Panc1 (cell line): ENCODE measurements around the gene CES4A. TPM values are rescaled to one million over a fixed set of nuclear protein-coding genes. Genes with fewer than 3 reads are reported as not detected.

Experiments
- ATAC-seq: fragments of 200-7000 bp; cut with Tn5 transposase; 2 replicates; pipeline ENCODE4 v1.9.1; 2020; ENCODE audit warnings: mild to moderate bottlenecking, moderate library complexity
- BruUV-seq: library from RNA; stranded (reverse); fragments of 400-500 nt; replicated peaks from 2 replicates; lab custom pipeline; 2021; lab: Mats Ljungman, UMichigan
- CTCF ChIA-PET: fragments of 300-600 bp; sonication (Branson Sonifier 250); formaldehyde crosslinking; loops from one replicate; lab custom pipeline; 2022; ENCODE audit warnings: antibody characterized with exemption; lab: Charles Lee
- POLR2A ChIA-PET: fragments of 300-600 bp; sonication (Branson Sonifier 250); formaldehyde crosslinking; loops from one replicate; lab custom pipeline; 2022; ENCODE audit warnings: antibody characterized with exemption; lab: Charles Lee
- DNase-seq: peaks from one replicate; pipeline ENCODE4 v3.0.0-alpha.2; 2010; ENCODE audit warnings: low read depth, low spot score
- H3K27ac ChIP-seq: 2 replicates; pipeline ENCODE4 v1.5.1; 2011; ENCODE audit warnings: mild to moderate bottlenecking, low read length, inconsistent platforms
- H3K27me3 ChIP-seq: fragments of 200-500 bp; sonication (Bioruptor generic); 2 replicates; pipeline ENCODE4 v1.6.0; 2014; ENCODE audit warnings: low read length, inconsistent platforms; ENCODE audit not compliant: control insufficient read depth, insufficient read depth
- H3K36me3 ChIP-seq: fragments of 200-500 bp; sonication (Bioruptor generic); 2 replicates; pipeline ENCODE4 v1.5.1; 2014; ENCODE audit warnings: inconsistent platforms, mild to moderate bottlenecking, low read length, moderate library complexity; ENCODE audit not compliant: control insufficient read depth, insufficient read depth
- H3K4me1 ChIP-seq: 2 replicates; pipeline ENCODE4 v1.5.1; 2011; ENCODE audit warnings: inconsistent platforms, mild to moderate bottlenecking, low read length, moderate library complexity; ENCODE audit not compliant: control insufficient read depth, insufficient read depth
- H3K4me3 ChIP-seq, 2 experiments: 2 replicates each; pipeline ENCODE4 v1.5.1; 2011 to 2012; ENCODE audit warnings: low read depth in 2 of 2, low read length in 2 of 2, mild to moderate bottlenecking in 2 of 2, inconsistent platforms in 1 of 2, moderate library complexity in 1 of 2
- H3K9me3 ChIP-seq: fragments of 200-500 bp; sonication (Bioruptor generic); 2 replicates; pipeline ENCODE4 v1.5.1; 2014; ENCODE audit warnings: low read depth, mild to moderate bottlenecking, inconsistent platforms, low read length, moderate library complexity; ENCODE audit not compliant: control insufficient read depth, insufficient read depth
- POLR2AphosphoS5 ChIP-seq: IDR thresholded peaks from 2 replicates; pipeline ENCODE4 v1.6.1; 2012; ENCODE audit warnings: mild to moderate bottlenecking, low read depth, low read length, moderate library complexity
- SIN3A ChIP-seq: IDR thresholded peaks from 2 replicates; pipeline ENCODE4 v1.6.1; 2012; ENCODE audit warnings: low read depth, mild to moderate bottlenecking, low read length, moderate library complexity, borderline replicate concordance; ENCODE audit not compliant: insufficient read depth
- TCF7L2 ChIP-seq: IDR thresholded peaks from 2 replicates; pipeline ENCODE4 v1.6.1; 2011; ENCODE audit warnings: mild to moderate bottlenecking, low read depth, low read length, inconsistent platforms
- in situ Hi-C: cut with HindIII; loops from 2 replicates; pipeline ENCODE4 v1.10.0; 2016; ENCODE audit warnings: low sequenced_read_pairs, low pct_unique_long_range_greater_than_20kb
- intact Hi-C: fragments of 100-400 bp; cut with micrococcal nuclease; formaldehyde crosslinking; loops from one replicate; pipeline ENCODE4 v1.10.0; 2022; ENCODE audit not compliant: unreplicated experiment
- total RNA-seq: library from RNA; stranded (reverse); gene quantifications from one replicate; pipeline ENCODE4 v1.2.1, GENCODE V29; 2021; ENCODE audit not compliant: unreplicated experiment
- TF ChIP-seq, protein P1 (sequence below): fragments of 450-650 bp; IDR thresholded peaks from 2 replicates; pipeline ENCODE4 v1.5.1; 2017; ENCODE audit warnings: mild to moderate bottlenecking
- TF ChIP-seq, protein P2 (sequence below), 2 experiments: IDR thresholded peaks; 2 replicates each; pipeline ENCODE4 v1.6.1; 2011 to 2012; ENCODE audit warnings: low read depth in 2 of 2, control low read depth in 1 of 2, low read length in 1 of 2, mild to moderate bottlenecking in 1 of 2, moderate library complexity in 1 of 2; ENCODE audit not compliant: insufficient read depth in 1 of 2

The CES4A gene
- total RNA-seq, 1 experiment from 2014 or later: 6.1 TPM

DNA sequence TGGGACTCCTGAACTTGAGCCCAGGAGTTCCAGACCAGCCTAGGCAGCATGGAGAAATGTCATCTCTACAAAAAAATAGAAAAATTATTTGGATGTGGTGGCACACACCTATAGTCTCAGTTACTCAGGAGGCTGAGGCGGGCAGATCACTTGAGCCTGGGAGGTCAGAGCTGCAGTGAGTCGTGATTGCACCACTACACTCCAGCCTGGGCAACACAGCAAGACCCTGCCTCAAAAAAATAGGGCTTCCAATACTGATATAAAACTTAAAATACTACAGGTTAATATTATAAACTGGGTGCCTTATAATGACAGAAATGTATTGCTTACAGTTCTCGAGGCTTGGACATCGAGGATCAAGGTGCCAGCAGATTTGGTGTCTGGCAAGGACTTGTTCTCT is 42.5 kb upstream of the CES4A start:
- no peak for ATAC-seq
- BruUV-seq: no TSS peak
- CTCF ChIA-PET: interaction anchor here (0.7 kb wide), 1 partner anchor 17 kb away, joined by 5 read pairs; no protein-coding TSS in a partner anchor

DNA sequence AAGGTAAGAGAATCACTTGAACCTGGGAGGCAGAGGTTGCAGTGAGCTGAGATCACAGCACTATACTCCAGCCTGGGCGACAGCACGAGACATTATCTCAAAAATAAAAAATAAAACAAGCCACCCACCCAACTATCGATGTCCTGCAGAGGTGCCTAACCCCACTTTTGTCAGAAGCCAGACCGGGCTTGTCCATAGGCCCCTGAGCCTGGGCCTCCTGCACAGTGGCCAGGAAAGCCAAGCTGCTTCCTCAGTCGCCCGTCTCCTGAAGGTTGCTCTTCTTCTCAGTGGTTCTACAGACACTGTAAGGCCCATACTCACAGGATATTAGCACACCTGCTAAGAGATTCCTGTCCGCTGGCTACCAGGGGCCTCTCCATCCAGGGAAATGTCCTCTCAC is 41.8 kb upstream of the CES4A start:
- no peak for DNase-seq
- Histone ChIP-seq H3K4me1 (no peaks in the 10 kb centered on the region), H3K36me3 (no peaks in the 10 kb centered on the region), H3K27ac (no peak overlapping the region), H3K4me3 (no peak overlapping the region), H3K9me3 (no peaks in the 10 kb centered on the region), H3K27me3 (no peaks in the 10 kb centered on the region)
- in situ Hi-C loops (no loop called here), intact Hi-C loops (loop anchor here (5.0 kb wide), 1 partner anchor 49 kb away; no protein-coding TSS in a partner anchor)
- TF ChIP-seq SIN3A: no peak
- TF ChIP-seq POLR2AphosphoS5: no peak
- TF ChIP-seq, protein P1, sequence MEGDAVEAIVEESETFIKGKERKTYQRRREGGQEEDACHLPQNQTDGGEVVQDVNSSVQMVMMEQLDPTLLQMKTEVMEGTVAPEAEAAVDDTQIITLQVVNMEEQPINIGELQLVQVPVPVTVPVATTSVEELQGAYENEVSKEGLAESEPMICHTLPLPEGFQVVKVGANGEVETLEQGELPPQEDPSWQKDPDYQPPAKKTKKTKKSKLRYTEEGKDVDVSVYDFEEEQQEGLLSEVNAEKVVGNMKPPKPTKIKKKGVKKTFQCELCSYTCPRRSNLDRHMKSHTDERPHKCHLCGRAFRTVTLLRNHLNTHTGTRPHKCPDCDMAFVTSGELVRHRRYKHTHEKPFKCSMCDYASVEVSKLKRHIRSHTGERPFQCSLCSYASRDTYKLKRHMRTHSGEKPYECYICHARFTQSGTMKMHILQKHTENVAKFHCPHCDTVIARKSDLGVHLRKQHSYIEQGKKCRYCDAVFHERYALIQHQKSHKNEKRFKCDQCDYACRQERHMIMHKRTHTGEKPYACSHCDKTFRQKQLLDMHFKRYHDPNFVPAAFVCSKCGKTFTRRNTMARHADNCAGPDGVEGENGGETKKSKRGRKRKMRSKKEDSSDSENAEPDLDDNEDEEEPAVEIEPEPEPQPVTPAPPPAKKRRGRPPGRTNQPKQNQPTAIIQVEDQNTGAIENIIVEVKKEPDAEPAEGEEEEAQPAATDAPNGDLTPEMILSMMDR: no peak
- TF ChIP-seq, protein P2, sequence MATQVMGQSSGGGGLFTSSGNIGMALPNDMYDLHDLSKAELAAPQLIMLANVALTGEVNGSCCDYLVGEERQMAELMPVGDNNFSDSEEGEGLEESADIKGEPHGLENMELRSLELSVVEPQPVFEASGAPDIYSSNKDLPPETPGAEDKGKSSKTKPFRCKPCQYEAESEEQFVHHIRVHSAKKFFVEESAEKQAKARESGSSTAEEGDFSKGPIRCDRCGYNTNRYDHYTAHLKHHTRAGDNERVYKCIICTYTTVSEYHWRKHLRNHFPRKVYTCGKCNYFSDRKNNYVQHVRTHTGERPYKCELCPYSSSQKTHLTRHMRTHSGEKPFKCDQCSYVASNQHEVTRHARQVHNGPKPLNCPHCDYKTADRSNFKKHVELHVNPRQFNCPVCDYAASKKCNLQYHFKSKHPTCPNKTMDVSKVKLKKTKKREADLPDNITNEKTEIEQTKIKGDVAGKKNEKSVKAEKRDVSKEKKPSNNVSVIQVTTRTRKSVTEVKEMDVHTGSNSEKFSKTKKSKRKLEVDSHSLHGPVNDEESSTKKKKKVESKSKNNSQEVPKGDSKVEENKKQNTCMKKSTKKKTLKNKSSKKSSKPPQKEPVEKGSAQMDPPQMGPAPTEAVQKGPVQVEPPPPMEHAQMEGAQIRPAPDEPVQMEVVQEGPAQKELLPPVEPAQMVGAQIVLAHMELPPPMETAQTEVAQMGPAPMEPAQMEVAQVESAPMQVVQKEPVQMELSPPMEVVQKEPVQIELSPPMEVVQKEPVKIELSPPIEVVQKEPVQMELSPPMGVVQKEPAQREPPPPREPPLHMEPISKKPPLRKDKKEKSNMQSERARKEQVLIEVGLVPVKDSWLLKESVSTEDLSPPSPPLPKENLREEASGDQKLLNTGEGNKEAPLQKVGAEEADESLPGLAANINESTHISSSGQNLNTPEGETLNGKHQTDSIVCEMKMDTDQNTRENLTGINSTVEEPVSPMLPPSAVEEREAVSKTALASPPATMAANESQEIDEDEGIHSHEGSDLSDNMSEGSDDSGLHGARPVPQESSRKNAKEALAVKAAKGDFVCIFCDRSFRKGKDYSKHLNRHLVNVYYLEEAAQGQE (IDR thresholded peaks at IDR 0.05; ENCODE audit: insufficient read depth in 1 of 2, low read depth in 2 of 2, low read length in 1 of 2): no peak
- no peak for TF ChIP-seq TCF7L2
- no TSS peak for BruUV-seq
- ChIA-PET POLR2A (no interaction called here), CTCF (interaction anchor here (0.7 kb wide), 1 partner anchor 18 kb away, joined by 5 read pairs; no protein-coding TSS in a partner anchor)
- ATAC-seq: peak; percentile 29; the same call in 1 of the 2 replicates

More for the DNA sequence above, 42.5 kb upstream of the CES4A start:
- H3K4me3 ChIP-seq: no peak overlapping the region
- H3K36me3 ChIP-seq: no peaks in the 10 kb centered on the region
- no peak overlapping the region for H3K27ac ChIP-seq
- H3K27me3 ChIP-seq: no peaks in the 10 kb centered on the region
- in situ Hi-C loops: no loop called here
- TF ChIP-seq, protein P1: no peak
- TF ChIP-seq TCF7L2 (no peak), POLR2AphosphoS5 (no peak), SIN3A (no peak)
- TF ChIP-seq, protein P2 (IDR thresholded peaks at IDR 0.05; ENCODE audit: insufficient read depth in 1 of 2, low read depth in 2 of 2, low read length in 1 of 2): no peak
- H3K9me3 ChIP-seq: no peaks in the 10 kb centered on the region
- intact Hi-C loops: loop anchor here (5.0 kb wide), 1 partner anchor 49 kb away; no protein-coding TSS in a partner anchor
- POLR2A ChIA-PET: no interaction called here
- no peak for DNase-seq
- no peaks in the 10 kb centered on the region for H3K4me1 ChIP-seq
